Activated CD4-positive, CD25-positive, alpha-beta regulatory T cell treated with anti-CD3 and anti-CD28 coated beads, Interleukin-2, amount 50 U/mL, for 24 hours (primary cell): Measurements from ENCODE around the gene MTURN.
A peak's percentile ranks its signal among the peaks of the same experiment; 100 is the strongest.

ENCODE experiments used
- ATAC-seq, 2 donors: fragments of 150-1000 bp; cut with Tn5 transposase; one replicate each; pipeline ENCODE4 v1.10.0; 2021; ENCODE audit warnings: mild to moderate bottlenecking in 1 of 2, moderate library complexity in 1 of 2

MTURN gene

GRCh38 chr7:30136117-30136731, 1.4 kb downstream of the MTURN start:
- ATAC-seq, result no peak

GRCh38 chr7:30136743-30137485, 2.1 kb downstream of the MTURN start:
- ATAC-seq, result no peak

- no peak for ATAC-seq
These were observed 5.1 kb downstream of the MTURN start for GRCh38 chr7:30139836-30140384.

- ATAC-seq, result no peak
These were observed 5.7 kb downstream of the MTURN start for GRCh38 chr7:30140456-30140855.

- no peak for ATAC-seq
These were observed 7.9 kb downstream of the MTURN start for GRCh38 chr7:30142710-30143109.

GRCh38 chr7:30143748-30144251, 9.0 kb downstream of the MTURN start:
- peak; percentile 63 to 71 for ATAC-seq

GRCh38 chr7:30144657-30145306, 10.0 kb downstream of the MTURN start:
- ATAC-seq, result no peak

- no peak for ATAC-seq
These were observed 10.7 kb downstream of the MTURN start for GRCh38 chr7:30145426-30145970.

- no peak for ATAC-seq
These were observed 11.4 kb downstream of the MTURN start for GRCh38 chr7:30146127-30146612.

GRCh38 chr7:30147223-30147622, 12.4 kb downstream of the MTURN start:
- no peak for ATAC-seq

GRCh38 chr7:30147785-30148184, 13.0 kb downstream of the MTURN start:
- no peak for ATAC-seq

GRCh38 chr7:30148426-30148825, 13.6 kb downstream of the MTURN start:
- ATAC-seq, result no peak

- peak; percentile 35 to 70 for ATAC-seq
These were observed 14.2 kb downstream of the MTURN start for GRCh38 chr7:30148951-30149459.

GRCh38 chr7:30149640-30150272, 15.0 kb downstream of the MTURN start:
- no peak for ATAC-seq

GRCh38 chr7:30150711-30151110, 15.9 kb downstream of the MTURN start:
- no peak for ATAC-seq

GRCh38 chr7:30154111-30154587, 19.4 kb downstream of the MTURN start:
- no peak for ATAC-seq

GRCh38 chr7:30155481-30155880, 20.7 kb downstream of the MTURN start:
- ATAC-seq, result no peak

GRCh38 chr7:30157204-30157603, 22.4 kb downstream of the MTURN start:
- no peak for ATAC-seq

GRCh38 chr7:30159163-30159562, 24.4 kb downstream of the MTURN start:
- no peak for ATAC-seq

GRCh38 chr7:30159698-30160143, 24.9 kb downstream of the MTURN start:
- no peak for ATAC-seq

- ATAC-seq, result no peak
These were observed 25.5 kb downstream of the MTURN start for GRCh38 chr7:30160329-30160728.

GRCh38 chr7:30162133-30162532, 27.3 kb downstream of the MTURN start:
- ATAC-seq, result no peak
